ENCODE results near the gene DYNC2I2. TPM values are rescaled to one million over a fixed set of nuclear protein-coding genes. Genes with fewer than 3 reads are reported as not detected.
"Not testable (repeated sequence)": the region's sequence is repeated elsewhere in the genome, so short reads cannot be mapped to it uniquely, and the experiment has no call there.

DYNC2I2 gene
- total RNA-seq, 2 experiments from 2014 or later, result 44.9 to 45.2 TPM

DNA sequence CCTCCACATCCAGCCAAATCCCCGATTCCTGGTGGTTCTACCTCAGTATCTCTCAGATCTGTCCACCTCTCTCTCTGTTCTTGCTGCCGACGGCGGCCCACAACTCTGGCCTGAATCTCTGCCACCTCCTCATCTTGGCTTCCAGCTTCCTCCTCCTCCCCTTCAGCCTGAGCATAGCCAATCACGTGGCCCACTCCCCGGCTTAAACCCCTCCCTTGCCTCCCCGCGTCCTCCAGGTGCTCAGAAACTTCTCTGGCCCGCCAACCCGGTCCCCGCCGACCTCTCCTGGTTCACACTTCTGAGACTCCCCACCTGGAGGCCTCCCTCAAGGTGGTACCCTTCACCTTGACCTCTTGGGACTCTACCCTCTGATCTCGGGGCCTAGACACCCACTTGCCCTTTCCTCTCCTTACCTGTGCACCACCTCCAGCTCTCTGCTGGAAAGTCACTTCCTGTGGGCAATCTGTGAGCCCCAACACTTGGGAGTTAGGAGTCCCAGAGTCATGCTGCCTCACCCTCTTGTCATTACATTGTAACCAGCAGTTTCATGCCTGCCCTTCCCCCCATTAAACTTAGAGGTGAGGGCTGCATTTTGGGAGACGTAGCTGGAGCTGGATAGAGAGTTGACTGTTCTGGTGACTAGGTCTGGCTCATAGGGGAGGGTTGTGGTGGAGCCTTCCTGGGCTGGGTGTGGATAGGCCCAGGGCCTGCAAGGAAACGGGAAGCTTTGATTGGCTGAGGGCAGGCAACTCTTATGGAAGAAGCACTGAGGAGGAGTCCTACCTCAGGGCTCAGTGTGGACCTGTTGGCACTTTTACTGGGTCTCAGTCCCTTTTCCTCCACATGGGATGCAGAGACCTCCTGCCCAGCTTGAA is 27.9 kb upstream of the DYNC2I2 start:
- POLR2A ChIA-PET, result interaction anchor here (0.6 to 1.5 kb wide), 13 partner anchors 9 to 133 kb away, joined by 3 to 6 read pairs (median 3); partner anchors contain the start of genes PKN3, SPTAN1 and ZDHHC12
- intact Hi-C loops (cut with micrococcal nuclease), result loop anchor here (1.0 to 5.0 kb wide), 4 partner anchors 18 to 314 kb away; partner anchors contain the start of genes DOLK, DYNC2I2, NUP188 and PKN3
- peak; percentile 90 for DNase-seq
- H3K4me3 Mint-ChIP-seq, result peak overlapping the region; percentile 99
- H3K27me3 Mint-ChIP-seq, result no peaks in the 10 kb centered on the region
- peaks cover 6% of the 10 kb centered on the region for H3K36me3 Mint-ChIP-seq
- CTCF ChIA-PET, result interaction anchor here (1.0 to 1.5 kb wide), 4 partner anchors 16 to 344 kb away, joined by 3 to 9 read pairs (median 4); partner anchors contain the start of genes PKN3 and SH3GLB2
- peaks cover 44% of the 10 kb centered on the region for H3K4me1 Mint-ChIP-seq (ENCODE audit: low read depth)
- no peaks in the 10 kb centered on the region for H3K9me3 Mint-ChIP-seq
- H3K27ac Mint-ChIP-seq, result peak overlapping the region; percentile 95

- intact Hi-C loops (cut with micrococcal nuclease), result loop anchor here (1.0 to 2.0 kb wide), 3 partner anchors 19 to 313 kb away; partner anchors contain the start of genes DYNC2I2, PKN3 and URM1
- Mint-ChIP-seq H3K4me1 (ENCODE audit: low read depth) (peaks cover 44% of the 10 kb centered on the region), H3K4me3 (peak overlapping the region; percentile 99), H3K36me3 (peaks cover 6% of the 10 kb centered on the region), H3K9me3 (no peaks in the 10 kb centered on the region), H3K27me3 (no peaks in the 10 kb centered on the region), H3K27ac (peak overlapping the region; percentile 95)
- DNase-seq, result no peak
- ChIA-PET CTCF (interaction anchor here (1.4 to 1.5 kb wide), 2 partner anchors 18 to 36 kb away, joined by 5 to 9 read pairs; partner anchors contain the start of gene PKN3), POLR2A (interaction anchor here (0.6 to 1.5 kb wide), 11 partner anchors 8 to 132 kb away, joined by 3 to 6 read pairs (median 3); partner anchors contain the start of genes PKN3, SPTAN1 and ZDHHC12)
Observed at GRCh38 chr9:128684065-128684324, 27.3 kb upstream of the DYNC2I2 start.

GRCh38 chr9:128683340-128684064 is 26.9 kb upstream of the DYNC2I2 start:
- no peaks in the 10 kb centered on the region for H3K9me3 Mint-ChIP-seq
- DNase-seq, result peak; percentile 58
- ChIA-PET POLR2A (interaction anchor here (0.6 to 1.5 kb wide), 9 partner anchors 8 to 132 kb away, joined by 3 to 6 read pairs (median 3); partner anchors contain the start of genes PKN3 and ZDHHC12), CTCF (interaction anchor here (1.4 to 1.6 kb wide), 3 partner anchors 18 to 35 kb away, joined by 3 to 9 read pairs (median 5); partner anchors contain the start of gene PKN3)
- H3K4me1 Mint-ChIP-seq (ENCODE audit: low read depth), result peaks cover 44% of the 10 kb centered on the region
- peaks cover 6% of the 10 kb centered on the region for H3K36me3 Mint-ChIP-seq
- intact Hi-C loops (cut with micrococcal nuclease), result loop anchor here (1.0 to 2.0 kb wide), 3 partner anchors 19 to 313 kb away; partner anchors contain the start of genes DYNC2I2, PKN3 and URM1
- peak overlapping the region; percentile 99 for H3K4me3 Mint-ChIP-seq
- peak overlapping the region; percentile 95 for H3K27ac Mint-ChIP-seq
- H3K27me3 Mint-ChIP-seq, result no peaks in the 10 kb centered on the region

DNA sequence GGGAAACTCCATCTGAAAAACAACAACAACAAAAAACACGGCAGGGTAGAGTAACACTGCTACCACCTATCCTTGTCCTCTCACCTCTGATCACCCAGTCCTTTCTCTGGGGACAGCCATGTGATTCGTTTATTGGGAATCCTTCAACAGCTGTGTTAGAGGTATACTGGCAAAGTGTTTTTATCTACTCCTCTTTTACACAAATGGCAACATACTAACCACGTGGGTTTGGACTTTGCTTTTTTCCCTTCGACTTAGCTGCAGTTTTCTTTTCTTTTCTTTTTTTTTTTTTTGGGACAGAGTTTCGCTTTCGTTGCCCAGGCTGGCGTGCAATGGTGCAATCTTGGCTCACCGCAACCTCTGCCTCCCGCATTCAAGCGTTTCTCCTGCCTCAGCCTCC is 21.1 kb upstream of the DYNC2I2 start:
- Mint-ChIP-seq H3K27ac (no peak overlapping the region), H3K27me3 (no peaks in the 10 kb centered on the region), H3K4me1 (ENCODE audit: low read depth) (peaks cover 4% of the 10 kb centered on the region), H3K4me3 (no peak overlapping the region), H3K36me3 (no peaks in the 10 kb centered on the region), H3K9me3 (no peaks in the 10 kb centered on the region)
- no peak for DNase-seq
- intact Hi-C loops (cut with micrococcal nuclease), result no loop called here
- POLR2A ChIA-PET, result interaction anchor here (0.6 to 1.4 kb wide), 2 partner anchors 12 to 81 kb away, joined by 3 read pairs; no protein-coding TSS in a partner anchor
- CTCF ChIA-PET, result no interaction called here

GRCh38 chr9:128675382-128675781 is 18.7 kb upstream of the DYNC2I2 start:
- intact Hi-C loops (cut with micrococcal nuclease), result no loop called here
- ChIA-PET CTCF (interaction anchor here (1.0 kb wide), 1 partner anchor 27 kb away, joined by 3 read pairs; the partner anchor contains the start of gene PKN3), POLR2A (interaction anchor here (1.2 kb wide), 2 partner anchors 9 to 18 kb away, joined by 3 to 4 read pairs; no protein-coding TSS in a partner anchor)
- Mint-ChIP-seq H3K36me3 (no peaks in the 10 kb centered on the region), H3K27ac (no peak overlapping the region), H3K4me3 (no peak overlapping the region), H3K4me1 (ENCODE audit: low read depth) (no peaks in the 10 kb centered on the region), H3K9me3 (no peaks in the 10 kb centered on the region), H3K27me3 (no peaks in the 10 kb centered on the region)
- no peak for DNase-seq

- Mint-ChIP-seq H3K9me3 (no peaks in the 10 kb centered on the region), H3K27ac (no peak overlapping the region), H3K4me1 (ENCODE audit: low read depth) (peaks cover 2% of the 10 kb centered on the region), H3K36me3 (no peaks in the 10 kb centered on the region), H3K4me3 (no peak overlapping the region), H3K27me3 (no peaks in the 10 kb centered on the region)
- ChIA-PET CTCF (no interaction called here), POLR2A (no interaction called here)
- intact Hi-C loops (cut with micrococcal nuclease), result no loop called here
- DNase-seq, result no peak
Observed at GRCh38 chr9:128669786-128670185, 13.1 kb upstream of the DYNC2I2 start.

GRCh38 chr9:128666481-128666941 is 9.9 kb upstream of the DYNC2I2 start:
- POLR2A ChIA-PET; H3K27ac Mint-ChIP-seq; H3K4me1 Mint-ChIP-seq (ENCODE audit: low read depth); H3K36me3 Mint-ChIP-seq; H3K4me3 Mint-ChIP-seq; H3K27me3 Mint-ChIP-seq; H3K9me3 Mint-ChIP-seq; DNase-seq; intact Hi-C loops (cut with micrococcal nuclease); CTCF ChIA-PET: not testable (repeated sequence)

- ChIA-PET POLR2A (interaction anchor here (0.9 to 1.0 kb wide), 2 partner anchors 17 to 26 kb away, joined by 3 read pairs; no protein-coding TSS in a partner anchor), CTCF (no interaction called here)
- no peaks in the 10 kb centered on the region for H3K36me3 Mint-ChIP-seq
- no peak for DNase-seq
- H3K27me3 Mint-ChIP-seq, result no peaks in the 10 kb centered on the region
- H3K4me3 Mint-ChIP-seq, result no peak overlapping the region
- intact Hi-C loops (cut with micrococcal nuclease), result loop anchor here (1.0 to 5.0 kb wide), 3 partner anchors 31 to 160 kb away; partner anchors contain the start of genes ENDOG and PKN3
- peaks cover 7% of the 10 kb centered on the region for H3K4me1 Mint-ChIP-seq (ENCODE audit: low read depth)
- peak overlapping the region; percentile 99 for H3K27ac Mint-ChIP-seq
- H3K9me3 Mint-ChIP-seq, result no peaks in the 10 kb centered on the region
Observed at GRCh38 chr9:128657796-128658195, 1.1 kb upstream of the DYNC2I2 start.

DNA sequence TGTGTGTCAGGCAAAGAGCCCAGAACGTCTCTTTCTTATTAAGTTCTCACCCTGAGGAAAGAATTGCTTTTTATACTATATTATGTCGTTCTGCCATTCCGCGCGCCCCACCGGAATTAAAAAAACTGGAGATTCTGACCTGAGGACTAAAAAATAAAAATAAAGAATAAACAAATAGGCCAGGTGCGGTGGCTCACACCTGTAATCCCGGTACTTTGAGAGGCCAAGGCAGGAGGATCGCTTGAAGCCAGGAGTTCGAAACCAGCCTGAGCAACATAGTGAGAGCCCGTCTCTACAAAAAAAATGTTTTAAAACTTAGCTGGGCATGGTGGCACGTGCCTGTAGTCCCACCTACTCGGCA is 677 bp upstream of the DYNC2I2 start:
- no peaks in the 10 kb centered on the region for H3K27me3 Mint-ChIP-seq
- no peaks in the 10 kb centered on the region for H3K36me3 Mint-ChIP-seq
- H3K4me3 Mint-ChIP-seq, result peak overlapping the region; percentile 83
- DNase-seq, result no peak
- intact Hi-C loops (cut with micrococcal nuclease), result loop anchor here (1.0 to 5.0 kb wide), 3 partner anchors 31 to 160 kb away; partner anchors contain the start of genes ENDOG and PKN3
- ChIA-PET CTCF (no interaction called here), POLR2A (interaction anchor here (0.6 to 0.9 kb wide), 4 partner anchors 10 to 67 kb away, joined by 3 to 4 read pairs (median 3); partner anchors contain the start of gene ZDHHC12)
- no peaks in the 10 kb centered on the region for H3K9me3 Mint-ChIP-seq
- H3K4me1 Mint-ChIP-seq (ENCODE audit: low read depth), result peaks cover 7% of the 10 kb centered on the region
- peak overlapping the region; percentile 99 for H3K27ac Mint-ChIP-seq

- peak overlapping the region; percentile 38 for H3K4me3 Mint-ChIP-seq
- H3K27ac Mint-ChIP-seq, result no peak overlapping the region
- H3K9me3 Mint-ChIP-seq, result no peaks in the 10 kb centered on the region
Observed at GRCh38 chr9:128654481-128654880, 2.2 kb downstream of the DYNC2I2 start.

DNA sequence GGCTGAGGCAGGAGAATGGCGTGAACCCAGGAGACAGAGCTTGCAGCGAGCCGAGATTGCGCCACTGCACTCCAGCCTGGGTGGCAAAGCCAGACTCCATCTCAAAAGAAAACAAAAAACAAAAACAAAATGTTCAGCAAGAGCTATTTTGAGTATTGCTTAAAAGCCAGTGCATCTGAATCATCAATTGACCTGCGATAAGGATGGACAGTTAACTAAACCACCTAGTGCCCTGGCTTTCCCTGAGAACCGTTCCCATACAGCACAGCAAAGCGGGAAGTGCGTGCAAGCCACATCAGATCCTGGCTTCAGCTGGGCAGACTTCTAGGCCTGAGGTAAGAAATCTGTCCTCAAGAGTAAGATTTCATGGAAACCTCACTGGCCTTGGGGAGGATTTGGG is 2.7 kb downstream of the DYNC2I2 start:
- Mint-ChIP-seq H3K36me3 (no peaks in the 10 kb centered on the region), H3K9me3 (no peaks in the 10 kb centered on the region), H3K4me1 (ENCODE audit: low read depth) (peaks cover 7% of the 10 kb centered on the region), H3K27me3 (no peaks in the 10 kb centered on the region), H3K27ac (no peak overlapping the region), H3K4me3 (no peak overlapping the region)
- intact Hi-C loops (cut with micrococcal nuclease), result no loop called here
- ChIA-PET POLR2A (interaction anchor here (0.6 to 1.3 kb wide), 2 partner anchors 36 to 271 kb away, joined by 3 to 4 read pairs; partner anchors contain the start of gene SET), CTCF (interaction anchor here (0.6 to 1.2 kb wide), 2 partner anchors 57 to 164 kb away, joined by 3 to 4 read pairs; partner anchors contain the start of gene ENDOG)
- no peak for DNase-seq

More at GRCh38 chr9:128654481-128654880, 2.2 kb downstream of the DYNC2I2 start:
- CTCF ChIA-PET, result interaction anchor here (1.2 kb wide), 1 partner anchor 164 kb away, joined by 4 read pairs; the partner anchor contains the start of gene ENDOG
- H3K27me3 Mint-ChIP-seq, result no peaks in the 10 kb centered on the region
- intact Hi-C loops (cut with micrococcal nuclease), result no loop called here
- DNase-seq, result no peak
- H3K4me1 Mint-ChIP-seq (ENCODE audit: low read depth), result peaks cover 7% of the 10 kb centered on the region
- POLR2A ChIA-PET, result interaction anchor here (1.3 kb wide), 1 partner anchor 35 kb away, joined by 3 read pairs; the partner anchor contains the start of gene SET
- no peaks in the 10 kb centered on the region for H3K36me3 Mint-ChIP-seq

All from activated CD4-positive, alpha-beta memory T cell treated with anti-CD3 and anti-CD28 coated beads for 36 hours (primary cell).